ENCODE results near the gene PYDC1. TPM values are rescaled to one million over a fixed set of nuclear protein-coding genes. Genes with fewer than 3 reads are reported as not detected.
"Not testable (repeated sequence)": the region's sequence is repeated elsewhere in the genome, so short reads cannot be mapped to it uniquely, and the experiment has no call there.

Gene PYDC1
- total RNA-seq (2014; rRNA removed; shearing (Covaris generic)): not detected in 2 replicates

GRCh38 chr16:31216422-31217135 is at the start of gene PYDC1:
TSS of gene PYDC1 (minus strand) at chr16:31217135. CDS start at chr16:31217028, 107 bp downstream.
- DNase-seq (ENCODE audit: low read depth): no peak

- DNase-seq (ENCODE audit: low read depth): peak; percentile 82
Measured at GRCh38 chr16:31265329-31266245, 48.7 kb upstream of the PYDC1 start.

- no peak for DNase-seq (ENCODE audit: low read depth)
Measured at GRCh38 chr16:31262084-31262483, 45.1 kb upstream of the PYDC1 start.

- DNase-seq (ENCODE audit: low read depth): no peak
Measured at GRCh38 chr16:31260136-31260931, 43.4 kb upstream of the PYDC1 start.

GRCh38 chr16:31258366-31258765 is 41.4 kb upstream of the PYDC1 start:
- DNase-seq (ENCODE audit: low read depth): no peak

GRCh38 chr16:31256466-31256865 is 39.5 kb upstream of the PYDC1 start:
- no peak for DNase-seq (ENCODE audit: low read depth)

- DNase-seq (ENCODE audit: low read depth): no peak
Measured at GRCh38 chr16:31253642-31254045, 36.7 kb upstream of the PYDC1 start.

GRCh38 chr16:31251435-31251834 is 34.5 kb upstream of the PYDC1 start:
- no peak for DNase-seq (ENCODE audit: low read depth)

- DNase-seq (ENCODE audit: low read depth): no peak
Measured at GRCh38 chr16:31250782-31251384, 33.9 kb upstream of the PYDC1 start.

GRCh38 chr16:31248344-31248743 is 31.4 kb upstream of the PYDC1 start:
- DNase-seq (ENCODE audit: low read depth): no peak

- no peak for DNase-seq (ENCODE audit: low read depth)
Measured at GRCh38 chr16:31246296-31246695, 29.4 kb upstream of the PYDC1 start.

GRCh38 chr16:31245598-31245997 is 28.7 kb upstream of the PYDC1 start:
- DNase-seq (ENCODE audit: low read depth): not testable (repeated sequence)

GRCh38 chr16:31243734-31244670 is 27.1 kb upstream of the PYDC1 start:
- no peak for DNase-seq (ENCODE audit: low read depth)

- DNase-seq (ENCODE audit: low read depth): no peak
Measured at GRCh38 chr16:31242206-31242605, 25.3 kb upstream of the PYDC1 start.

- DNase-seq (ENCODE audit: low read depth): no peak
Measured at GRCh38 chr16:31238041-31238440, 21.1 kb upstream of the PYDC1 start.

GRCh38 chr16:31229501-31229900 is 12.6 kb upstream of the PYDC1 start:
- DNase-seq (ENCODE audit: low read depth): no peak

- DNase-seq (ENCODE audit: low read depth): no peak
Measured at GRCh38 chr16:31228206-31228605, 11.3 kb upstream of the PYDC1 start.

GRCh38 chr16:31225193-31225592 is 8.3 kb upstream of the PYDC1 start:
- no peak for DNase-seq (ENCODE audit: low read depth)

- no peak for DNase-seq (ENCODE audit: low read depth)
Measured at GRCh38 chr16:31224092-31224955, 7.4 kb upstream of the PYDC1 start.

All from Daoy (cell line).